Subcutaneous preadipocyte (primary cell): Measurements from ENCODE around the gene RPL36AL. TPM values are rescaled to one million over a fixed set of nuclear protein-coding genes. Genes with fewer than 3 reads are reported as not detected.

Experiments
- small RNA-seq: library from RNA; depleted of rRNA; stranded (forward); fragments of <200 nt; gene quantifications from one replicate; pipeline ENCODE3, GENCODE V24; 2012
- total RNA-seq: library from RNA; depleted of rRNA; stranded (reverse); fragments of >200 nt; gene quantifications from 2 replicates; pipeline ENCODE4 v1.2.3, GENCODE V29; 2012

Gene RPL36AL
- 170 and 231 TPM in 2 replicates for total RNA-seq

GRCh38 chr14:49620182-49621113, at the start of gene RPL36AL, which contains the start of gene MGAT2:
TSS of gene RPL36AL (minus strand) at chr14:49620626. CDS start at chr14:49619104, 1,522 bp downstream.
TSS of gene MGAT2 (plus strand) at chr14:49620799. CDS start at chr14:49621269, 470 bp downstream.

GRCh38 chr14:49634547-49635334, 14.3 kb upstream of the RPL36AL start, which contains the start of gene DNAAF2:
TSS of gene DNAAF2 (minus strand) at chr14:49635244. CDS start at chr14:49635149, 95 bp downstream.

GRCh38 chr14:49598485-49599300, 21.7 kb downstream of the RPL36AL start, which contains the start of gene LRR1:
TSS of gene LRR1 (plus strand) at chr14:49598940. CDS start at chr14:49599021, 81 bp downstream.

GRCh38 chr14:49585803-49586672, 34.4 kb downstream of the RPL36AL start, which contains the start of gene RPS29:
TSS of gene RPS29 (minus strand) at chr14:49586380. CDS start at chr14:49586346, 34 bp downstream.

Small RNA genes lying within 50 kb of the gene (small RNA-seq; reads per million reads assigned to genes)
- gene AL139099.3 (not detected), gene AL139099.4 (not detected), gene RF00019 (not detected)

Other genes with a start within 250 kb of the RPL36AL start
- gene RPS29, start 34.2 kb downstream of the RPL36AL start, total RNA-seq, result 1,157 and 6,182 TPM in 2 replicates
- 25.0 and 34.6 TPM in 2 replicates for gene LRR1, start 21.7 kb downstream of the RPL36AL start, total RNA-seq
- 58.1 and 80.9 TPM in 2 replicates for gene MGAT2, start 173 bp upstream of the RPL36AL start, total RNA-seq
- gene DNAAF2, start 14.6 kb upstream of the RPL36AL start, total RNA-seq, result 9.9 and 10.8 TPM in 2 replicates
- 19.1 and 23.1 TPM in 2 replicates for gene POLE2, start 67.6 kb upstream of the RPL36AL start, total RNA-seq
- gene KLHDC1, start 72.5 kb upstream of the RPL36AL start, total RNA-seq, result 0.98 and 2.9 TPM in 2 replicates
- 55.7 and 56.2 TPM in 2 replicates for gene KLHDC2, start 147.5 kb upstream of the RPL36AL start, total RNA-seq
- 55.1 and 56.6 TPM in 2 replicates for gene NEMF, start 232.2 kb upstream of the RPL36AL start, total RNA-seq